Erythroblast (primary cell): ENCODE measurements around the gene HOXD9.

Experiments used
- GATA1 ChIP-seq: IDR thresholded peaks from 2 replicates; pipeline ENCODE4 v1.6.1; 2011; ENCODE audit warnings: low read depth, mild to moderate bottlenecking, control low read depth, low read length, moderate library complexity
- POLR2A ChIP-seq: IDR thresholded peaks from 2 replicates; pipeline ENCODE4 v1.6.1; 2011; ENCODE audit warnings: mild to moderate bottlenecking, low read length

- TF ChIP-seq POLR2A (no peak), GATA1 (no peak)
These were observed 10.9 kb downstream of the HOXD9 start for GRCh38 chr2:176133389-176133788.
